Neural progenitor cell (in vitro differentiated cells): ENCODE data around the gene ELP6. TPM values are rescaled to one million over a fixed set of nuclear protein-coding genes. Genes with fewer than 3 reads are reported as not detected.

Experiments used
- DNase-seq: peaks from one replicate; pipeline ENCODE4 v3.0.0-alpha.2; 2016; ENCODE audit warnings: low spot score
- H2AFZ ChIP-seq: fragments of 200-600 bp; sonication (generic); replicated peaks from 2 replicates; pipeline ENCODE4 v1.6.1; 2016; ENCODE audit warnings: antibody characterized with exemption
- H3F3A ChIP-seq: fragments of 200-600 bp; sonication (generic); 2 replicates; pipeline ENCODE4 v1.6.1; 2016; ENCODE audit warnings: antibody characterized with exemption, low read depth
- H3K27ac ChIP-seq: fragments of 200-600 bp; sonication (generic); 2 replicates; pipeline ENCODE4 v1.5.1; 2016; ENCODE audit warnings: mild to moderate bottlenecking
- H3K27me3 ChIP-seq: fragments of 200-600 bp; sonication (generic); 2 replicates; pipeline ENCODE4 v1.6.1; 2016; ENCODE audit warnings: mild to moderate bottlenecking, moderate library complexity
- H3K36me3 ChIP-seq: fragments of 200-600 bp; sonication (generic); 2 replicates; pipeline ENCODE4 v1.5.1; 2016
- H3K4me1 ChIP-seq: fragments of 200-600 bp; sonication (generic); 2 replicates; pipeline ENCODE4 v1.6.1; 2016; ENCODE audit warnings: mixed run types
- H3K4me2 ChIP-seq: fragments of 200-600 bp; sonication (generic); 2 replicates; pipeline ENCODE4 v1.6.1; 2016
- H3K4me3 ChIP-seq: fragments of 200-600 bp; sonication (generic); 2 replicates; pipeline ENCODE4 v1.5.1; 2016
- H3K79me2 ChIP-seq: fragments of 200-600 bp; sonication (generic); 2 replicates; pipeline ENCODE4 v1.6.1; 2016; ENCODE audit warnings: low read depth
- H3K9ac ChIP-seq: fragments of 200-600 bp; sonication (generic); 2 replicates; pipeline ENCODE4 v1.6.1; 2016
- H3K9me3 ChIP-seq: fragments of 200-600 bp; sonication (generic); 2 replicates; pipeline ENCODE4 v1.5.1; 2016; ENCODE audit warnings: low read depth
- H4K20me1 ChIP-seq: fragments of 200-600 bp; sonication (generic); 2 replicates; pipeline ENCODE4 v1.6.1; 2016; ENCODE audit warnings: low read depth
- H3K27ac Mint-ChIP-seq: 3 replicates; pipeline ENCODE4 v1.8.0; 2021; ENCODE audit warnings: mixed read lengths
- H3K27me3 Mint-ChIP-seq: 2 replicates; pipeline ENCODE4 v1.8.0; 2022; ENCODE audit warnings: low read depth, mild to moderate bottlenecking, inconsistent platforms, moderate library complexity, mixed read lengths; ENCODE audit not compliant: insufficient read depth
- H3K36me3 Mint-ChIP-seq: 3 replicates; pipeline ENCODE4 v1.8.0; 2021; ENCODE audit warnings: mixed read lengths
- H3K4me1 Mint-ChIP-seq: 3 replicates; pipeline ENCODE4 v1.8.0; 2021; ENCODE audit warnings: mixed read lengths
- H3K4me3 Mint-ChIP-seq: 3 replicates; pipeline ENCODE4 v1.8.0; 2021; ENCODE audit warnings: mild to moderate bottlenecking, moderate library complexity, mixed read lengths
- H3K9me3 Mint-ChIP-seq: 3 replicates; pipeline ENCODE4 v1.8.0; 2020; ENCODE audit warnings: mixed read lengths
- CTCF ChIP-seq: fragments of 200-600 bp; sonication (generic); IDR thresholded peaks from 2 replicates; pipeline ENCODE4 v1.5.1; 2017; ENCODE audit warnings: antibody characterized with exemption, mild to moderate bottlenecking
- EZH2 ChIP-seq: fragments of 200-600 bp; sonication (generic); IDR thresholded peaks from 2 replicates; pipeline ENCODE4 v1.6.1; 2017; ENCODE audit warnings: antibody characterized with exemption, mild to moderate bottlenecking, moderate library complexity
- EZH2phosphoT487 ChIP-seq: fragments of 200-600 bp; sonication (generic); IDR thresholded peaks from 2 replicates; pipeline ENCODE4 v1.6.1; 2017; ENCODE audit warnings: antibody characterized with exemption
- total RNA-seq: library from RNA; depleted of rRNA; stranded (reverse); fragments of >200 nt; gene quantifications from 2 replicates; pipeline ENCODE4 v1.2.3, GENCODE V29; 2015; ENCODE audit warnings: low replicate concordance

The ELP6 gene
- total RNA-seq, 1 donor from 2014 or later: 32.9 TPM

GRCh38 chr3:47503033-47503432, 10.5 kb downstream of the ELP6 start:
- Histone ChIP-seq H4K20me1 (no peaks in the 10 kb centered on the region), H2AFZ (no peak overlapping the region), H3K27ac (no peak overlapping the region), H3K9me3 (no peaks in the 10 kb centered on the region), H3K9ac (no peak overlapping the region), H3K79me2 (no peaks in the 10 kb centered on the region), H3F3A (no peaks in the 10 kb centered on the region), H3K27me3 (no peaks in the 10 kb centered on the region), H3K36me3 (peaks cover 6% of the 10 kb centered on the region), H3K4me3 (no peak overlapping the region), H3K4me1 (no peaks in the 10 kb centered on the region), H3K4me2 (no peak overlapping the region)
- no peaks in the 10 kb centered on the region for H3K27me3 Mint-ChIP-seq
- no peak overlapping the region for H3K27ac Mint-ChIP-seq
- no peak for TF ChIP-seq EZH2
- H3K4me1 Mint-ChIP-seq: peaks cover 4% of the 10 kb centered on the region
- no peak overlapping the region for H3K4me3 Mint-ChIP-seq
- peaks cover 39% of the 10 kb centered on the region for H3K36me3 Mint-ChIP-seq
- no peaks in the 10 kb centered on the region for H3K9me3 Mint-ChIP-seq
- no peak for DNase-seq

- peaks cover 2% of the 10 kb centered on the region for H3K27me3 Mint-ChIP-seq
- no peaks in the 10 kb centered on the region for H3K79me2 ChIP-seq
- no peaks in the 10 kb centered on the region for H3K9me3 ChIP-seq
- H3K27ac Mint-ChIP-seq: no peak overlapping the region
- H3K4me3 Mint-ChIP-seq: no peak overlapping the region
- no peaks in the 10 kb centered on the region for H3K4me1 ChIP-seq
- no peaks in the 10 kb centered on the region for H3K9me3 Mint-ChIP-seq
- H2AFZ ChIP-seq: no peak overlapping the region
- H3K4me3 ChIP-seq: no peak overlapping the region
- TF ChIP-seq EZH2: no peak
- TF ChIP-seq EZH2phosphoT487: no peak
- TF ChIP-seq CTCF: no peak
- no peaks in the 10 kb centered on the region for H4K20me1 ChIP-seq
- peaks cover 5% of the 10 kb centered on the region for H3K4me1 Mint-ChIP-seq
- H3K27ac ChIP-seq: no peak overlapping the region
- DNase-seq: no peak
- H3F3A ChIP-seq: no peaks in the 10 kb centered on the region
- H3K27me3 ChIP-seq: no peaks in the 10 kb centered on the region
- peaks cover 35% of the 10 kb centered on the region for H3K36me3 Mint-ChIP-seq
- H3K4me2 ChIP-seq: no peak overlapping the region
- no peak overlapping the region for H3K9ac ChIP-seq
- peaks cover 4% of the 10 kb centered on the region for H3K36me3 ChIP-seq
Measured at GRCh38 chr3:47496892-47497291, 16.6 kb downstream of the ELP6 start.

- Histone ChIP-seq H3K4me1 (no peaks in the 10 kb centered on the region), H3F3A (no peaks in the 10 kb centered on the region), H3K4me3 (no peak overlapping the region), H3K36me3 (no peaks in the 10 kb centered on the region), H3K79me2 (no peaks in the 10 kb centered on the region), H3K27me3 (no peaks in the 10 kb centered on the region), H3K9me3 (no peaks in the 10 kb centered on the region), H3K4me2 (no peak overlapping the region), H3K27ac (no peak overlapping the region), H3K9ac (no peak overlapping the region), H2AFZ (no peak overlapping the region), H4K20me1 (no peaks in the 10 kb centered on the region)
- Mint-ChIP-seq H3K9me3 (no peaks in the 10 kb centered on the region), H3K36me3 (peaks cover 30% of the 10 kb centered on the region), H3K4me1 (peaks cover 2% of the 10 kb centered on the region), H3K27ac (no peak overlapping the region), H3K27me3 (peaks cover 2% of the 10 kb centered on the region), H3K4me3 (no peak overlapping the region)
- DNase-seq: no peak
- TF ChIP-seq EZH2: no peak
- no peak for TF ChIP-seq EZH2phosphoT487
- no peak for TF ChIP-seq CTCF
Measured at GRCh38 chr3:47495886-47496285, 17.6 kb downstream of the ELP6 start.

GRCh38 chr3:47495111-47495510, 18.4 kb downstream of the ELP6 start:
- no peak overlapping the region for H3K4me3 Mint-ChIP-seq
- no peaks in the 10 kb centered on the region for H3K4me1 ChIP-seq
- no peak overlapping the region for H3K4me2 ChIP-seq
- H3K9me3 ChIP-seq: no peaks in the 10 kb centered on the region
- no peak overlapping the region for H3K27ac ChIP-seq
- no peaks in the 10 kb centered on the region for H3K9me3 Mint-ChIP-seq
- H3K27me3 Mint-ChIP-seq: peaks cover 2% of the 10 kb centered on the region
- H3K27me3 ChIP-seq: no peaks in the 10 kb centered on the region
- no peaks in the 10 kb centered on the region for H3F3A ChIP-seq
- no peak overlapping the region for H3K27ac Mint-ChIP-seq
- peaks cover 2% of the 10 kb centered on the region for H3K4me1 Mint-ChIP-seq
- no peak overlapping the region for H3K9ac ChIP-seq
- no peaks in the 10 kb centered on the region for H4K20me1 ChIP-seq
- H3K36me3 Mint-ChIP-seq: peaks cover 30% of the 10 kb centered on the region
- no peak for DNase-seq
- H2AFZ ChIP-seq: no peak overlapping the region
- H3K79me2 ChIP-seq: no peaks in the 10 kb centered on the region
- H3K4me3 ChIP-seq: no peak overlapping the region
- H3K36me3 ChIP-seq: no peaks in the 10 kb centered on the region
- TF ChIP-seq EZH2phosphoT487 (no peak), CTCF (no peak), EZH2 (no peak)
